Right renal cortex interstitium (tissue), 3 donors: ENCODE results near the gene MUC6. TPM values are rescaled to one million over a fixed set of nuclear protein-coding genes. Genes with fewer than 3 reads are reported as not detected.
A peak's percentile ranks its signal among the peaks of the same experiment; 100 is the strongest.

ENCODE experiments used
- DNase-seq, 3 donors: peaks; one replicate each; pipeline ENCODE4 v3.0.0-alpha.2; 2013; ENCODE audit warnings: low read depth in 3 of 3, low spot score in 2 of 3
- polyA plus RNA-seq, 3 donors: library from polyadenylated mRNA; unstranded; fragments of 120-200 nt; gene quantifications; one replicate each; pipeline ENCODE4 v1.2.1, GENCODE V29; 2013; ENCODE audit not compliant: insufficient read length in 3 of 3

MUC6 gene
- polyA plus RNA-seq, 3 donors, result 10.6 to 17.8 (median 14.3) TPM

- DNase-seq, result no peak
Observed at GRCh38 chr11:1051356-1052132, 15.0 kb upstream of the MUC6 start.

- DNase-seq, result peak; percentile 31 to 56 (median 45)
Observed at GRCh38 chr11:1050581-1051355, 14.2 kb upstream of the MUC6 start.

GRCh38 chr11:1049911-1050580, 13.5 kb upstream of the MUC6 start:
- no peak for DNase-seq

- no peak for DNase-seq
Observed at GRCh38 chr11:1049431-1049891, 12.9 kb upstream of the MUC6 start.

GRCh38 chr11:1049071-1049405, 12.5 kb upstream of the MUC6 start:
- no peak for DNase-seq

- no peak for DNase-seq
Observed at GRCh38 chr11:1048375-1049070, 12.0 kb upstream of the MUC6 start.

- DNase-seq, result no peak
Observed at GRCh38 chr11:1047595-1048156, 11.2 kb upstream of the MUC6 start.

- no peak for DNase-seq
Observed at GRCh38 chr11:1044160-1044559, 7.6 kb upstream of the MUC6 start.

- DNase-seq, result no peak
Observed at GRCh38 chr11:1043563-1044096, 7.1 kb upstream of the MUC6 start.

GRCh38 chr11:1042626-1043562, 6.4 kb upstream of the MUC6 start:
- no peak for DNase-seq

GRCh38 chr11:1041936-1042608, 5.6 kb upstream of the MUC6 start:
- no peak for DNase-seq

- DNase-seq, result no peak
Observed at GRCh38 chr11:1041471-1041870, 5.0 kb upstream of the MUC6 start.

GRCh38 chr11:1041149-1041467, 4.6 kb upstream of the MUC6 start:
- no peak for DNase-seq

- DNase-seq, result no peak
Observed at GRCh38 chr11:1040428-1041148, 4.1 kb upstream of the MUC6 start.

- DNase-seq, result no peak
Observed at GRCh38 chr11:1039481-1040427, 3.2 kb upstream of the MUC6 start.

GRCh38 chr11:1038921-1039320, 2.4 kb upstream of the MUC6 start:
- no peak for DNase-seq

- DNase-seq, result no peak
Observed at GRCh38 chr11:1038361-1038760, 1.8 kb upstream of the MUC6 start.
